Stimulated activated CD4-positive, alpha-beta T cell treated with anti-CD3 and anti-CD28 coated beads, Interleukin-12 subunit alpha, Interleukin-12 subunit beta, amount 100 ng/mL, for 4 hours (primary cell): ENCODE measurements around the gene F8.
"Not testable (repeated sequence)": the region's sequence is repeated elsewhere in the genome, so short reads cannot be mapped to it uniquely, and the experiment has no call there.

Experiments used
- DNase-seq: peaks from one replicate; pipeline ENCODE4 v3.0.0-alpha.2; 2020

Gene F8

GRCh38 chrX:155028877-155029291 lies 6.4 kb upstream of the F8 start:
- no peak for DNase-seq

- DNase-seq, result no peak
Observed at GRCh38 chrX:155028129-155028528, 5.6 kb upstream of the F8 start.

- no peak for DNase-seq
Observed at GRCh38 chrX:155027509-155028066, 5.1 kb upstream of the F8 start.

GRCh38 chrX:155026727-155027508 lies 4.4 kb upstream of the F8 start, which contains the start of gene FUNDC2:
FUNDC2 (plus strand) TSS chrX:155026844; CDS start chrX:155026939, 95 bp downstream.
- peak; percentile 84 for DNase-seq

GRCh38 chrX:155026420-155026726 lies 3.9 kb upstream of the F8 start:
- no peak for DNase-seq

- no peak for DNase-seq
Observed at GRCh38 chrX:155023907-155024833, 1.6 kb upstream of the F8 start.

GRCh38 chrX:155020591-155020990 lies 1.9 kb downstream of the F8 start:
- no peak for DNase-seq

- no peak for DNase-seq
Observed at GRCh38 chrX:155009994-155010472, 12.5 kb downstream of the F8 start.

- DNase-seq, result not testable (repeated sequence)
Observed at GRCh38 chrX:155008578-155008977, 13.9 kb downstream of the F8 start.

- not testable (repeated sequence) for DNase-seq
Observed at GRCh38 chrX:155006913-155007671, 15.4 kb downstream of the F8 start.

GRCh38 chrX:155006379-155006778 lies 16.1 kb downstream of the F8 start:
- DNase-seq, result not testable (repeated sequence)

- no peak for DNase-seq
Observed at GRCh38 chrX:155005190-155005589, 17.3 kb downstream of the F8 start.

GRCh38 chrX:155001873-155002272 lies 20.6 kb downstream of the F8 start:
- no peak for DNase-seq

GRCh38 chrX:155000841-155001240 lies 21.7 kb downstream of the F8 start:
- DNase-seq, result no peak

GRCh38 chrX:154998204-154998880 lies 24.2 kb downstream of the F8 start:
- no peak for DNase-seq

- DNase-seq, result no peak
Observed at GRCh38 chrX:154991476-154991875, 31.0 kb downstream of the F8 start.

- no peak for DNase-seq
Observed at GRCh38 chrX:154991039-154991438, 31.5 kb downstream of the F8 start.

- DNase-seq, result no peak
Observed at GRCh38 chrX:154990496-154990895, 32.0 kb downstream of the F8 start.

GRCh38 chrX:154988719-154989118 lies 33.8 kb downstream of the F8 start:
- no peak for DNase-seq

- DNase-seq, result no peak
Observed at GRCh38 chrX:154987940-154988339, 34.6 kb downstream of the F8 start.

- DNase-seq, result no peak
Observed at GRCh38 chrX:154986826-154987575, 35.5 kb downstream of the F8 start.

- no peak for DNase-seq
Observed at GRCh38 chrX:154981116-154981411, 41.5 kb downstream of the F8 start.
